Measurements from ENCODE around the gene ADAM8.

DNA sequence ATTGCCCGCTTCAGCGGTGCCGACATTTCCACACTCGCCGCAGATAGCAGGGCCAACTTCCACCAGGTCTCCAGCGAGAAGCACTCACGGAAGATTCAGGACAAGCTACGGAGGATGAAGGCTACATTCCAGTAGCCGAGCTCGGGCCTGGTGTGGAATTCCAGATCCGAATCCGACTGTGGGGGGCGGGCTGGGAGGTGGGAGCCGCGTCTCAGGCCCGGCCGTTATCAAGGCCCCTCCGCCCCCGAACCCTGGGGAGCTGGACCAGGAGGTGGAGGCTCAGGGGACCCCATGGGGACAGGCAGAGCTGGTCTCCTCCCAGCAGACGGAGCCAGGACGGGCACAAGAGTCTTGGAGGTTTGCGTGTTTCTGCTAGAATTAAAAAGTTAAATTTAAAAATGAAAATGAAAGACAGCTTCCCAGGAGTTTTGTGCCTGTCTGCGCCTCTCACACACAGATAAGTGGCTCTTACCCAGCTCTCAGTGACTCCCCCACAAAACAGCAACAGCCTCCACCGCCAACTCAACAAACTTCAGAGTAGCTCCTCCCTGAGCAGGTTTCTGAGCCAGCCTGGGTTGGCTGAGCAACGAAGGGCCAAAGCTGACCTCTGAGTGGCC is 51.8 kb downstream of the ADAM8 start:
- TF ChIP-seq POLR2A (IDR thresholded peaks at IDR 0.05) = no peak
- TF ChIP-seq, protein P1, sequence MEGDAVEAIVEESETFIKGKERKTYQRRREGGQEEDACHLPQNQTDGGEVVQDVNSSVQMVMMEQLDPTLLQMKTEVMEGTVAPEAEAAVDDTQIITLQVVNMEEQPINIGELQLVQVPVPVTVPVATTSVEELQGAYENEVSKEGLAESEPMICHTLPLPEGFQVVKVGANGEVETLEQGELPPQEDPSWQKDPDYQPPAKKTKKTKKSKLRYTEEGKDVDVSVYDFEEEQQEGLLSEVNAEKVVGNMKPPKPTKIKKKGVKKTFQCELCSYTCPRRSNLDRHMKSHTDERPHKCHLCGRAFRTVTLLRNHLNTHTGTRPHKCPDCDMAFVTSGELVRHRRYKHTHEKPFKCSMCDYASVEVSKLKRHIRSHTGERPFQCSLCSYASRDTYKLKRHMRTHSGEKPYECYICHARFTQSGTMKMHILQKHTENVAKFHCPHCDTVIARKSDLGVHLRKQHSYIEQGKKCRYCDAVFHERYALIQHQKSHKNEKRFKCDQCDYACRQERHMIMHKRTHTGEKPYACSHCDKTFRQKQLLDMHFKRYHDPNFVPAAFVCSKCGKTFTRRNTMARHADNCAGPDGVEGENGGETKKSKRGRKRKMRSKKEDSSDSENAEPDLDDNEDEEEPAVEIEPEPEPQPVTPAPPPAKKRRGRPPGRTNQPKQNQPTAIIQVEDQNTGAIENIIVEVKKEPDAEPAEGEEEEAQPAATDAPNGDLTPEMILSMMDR (IDR thresholded peaks at IDR 0.05) = no peak
